GM19395 (cell line): ENCODE data around the gene SLC26A3.
"Not testable (repeated sequence)": the region's sequence is repeated elsewhere in the genome, so short reads cannot be mapped to it uniquely, and the experiment has no call there.

ENCODE experiments used
- ATAC-seq: cut with Tn5 transposase; IDR thresholded peaks from one replicate; pipeline ENCODE4 v1.9.1; 2021; ENCODE audit warnings: mild to moderate bottlenecking, moderate library complexity; ENCODE audit not compliant: unreplicated experiment

SLC26A3 gene

DNA sequence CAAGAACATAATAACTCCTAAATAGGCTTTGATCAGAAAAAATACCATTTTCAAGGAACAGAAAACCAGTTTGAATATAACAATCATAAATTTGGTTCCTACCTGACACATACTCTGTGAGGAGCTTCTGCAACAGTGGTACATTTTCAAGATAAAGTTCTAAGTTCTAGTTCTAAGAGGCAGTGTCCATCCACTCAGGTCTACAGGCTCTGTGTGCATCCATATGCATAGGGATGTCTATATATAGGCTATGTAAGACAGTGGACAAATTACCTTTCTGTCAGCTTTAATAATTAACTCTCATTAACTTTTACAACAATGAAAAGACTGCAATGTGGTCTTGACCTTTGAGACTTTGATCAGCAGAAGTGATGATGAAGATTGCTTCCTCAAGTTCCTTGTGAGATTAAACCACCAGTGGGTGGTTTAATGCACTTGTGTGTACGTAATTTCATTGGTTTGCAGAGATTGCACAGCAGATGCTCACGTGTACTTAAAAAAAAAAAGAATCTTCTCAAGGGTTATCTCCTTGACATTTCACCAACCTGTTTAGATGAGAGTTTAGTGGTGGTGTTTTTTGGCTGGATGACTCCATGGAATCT lies at the start of gene SLC26A3:
Gene SLC26A3 (minus strand): TSS at position 215 of the 602 bp plus-strand sequence. CDS start 8,714 bp downstream, outside the sequence.
- no peak for ATAC-seq

DNA sequence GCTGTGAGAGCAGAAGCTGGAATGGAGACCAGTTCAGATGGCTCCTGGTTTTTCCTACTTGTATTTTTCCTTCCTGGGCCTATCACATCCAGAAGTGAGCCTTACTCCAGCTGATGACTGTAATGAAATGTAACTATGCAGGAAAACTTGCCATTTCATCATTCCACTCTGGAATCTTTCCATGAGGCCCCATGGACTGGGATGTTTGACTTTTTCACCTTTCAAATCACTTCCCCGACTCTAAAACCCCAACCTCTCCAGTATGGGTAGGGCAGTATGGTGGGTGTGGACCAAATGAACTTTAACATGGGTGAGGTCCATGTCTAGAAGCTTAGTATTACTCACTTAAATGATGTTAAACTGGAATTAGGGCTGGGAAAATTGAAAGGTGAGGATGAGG lies 47.6 kb upstream of the SLC26A3 start:
- no peak for ATAC-seq

DNA sequence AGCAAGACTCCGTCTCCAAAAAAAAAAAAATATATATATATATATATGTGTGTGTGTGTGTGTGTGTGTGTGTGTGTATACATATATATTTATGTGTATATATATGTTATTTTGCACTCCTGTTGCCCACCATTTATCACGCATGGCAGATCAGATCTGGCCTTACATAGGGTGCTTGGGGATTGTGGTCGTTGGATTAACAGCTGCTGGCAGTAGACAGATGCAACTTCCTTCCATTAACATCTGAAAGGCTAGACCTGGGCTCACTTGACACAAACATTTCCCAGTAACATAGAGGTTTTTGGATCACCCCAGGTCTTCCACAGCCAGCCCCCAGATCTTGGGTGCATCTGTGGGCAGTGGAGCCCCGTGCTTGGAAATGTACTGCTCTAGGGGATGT lies 47.2 kb upstream of the SLC26A3 start:
- ATAC-seq: no peak

DNA sequence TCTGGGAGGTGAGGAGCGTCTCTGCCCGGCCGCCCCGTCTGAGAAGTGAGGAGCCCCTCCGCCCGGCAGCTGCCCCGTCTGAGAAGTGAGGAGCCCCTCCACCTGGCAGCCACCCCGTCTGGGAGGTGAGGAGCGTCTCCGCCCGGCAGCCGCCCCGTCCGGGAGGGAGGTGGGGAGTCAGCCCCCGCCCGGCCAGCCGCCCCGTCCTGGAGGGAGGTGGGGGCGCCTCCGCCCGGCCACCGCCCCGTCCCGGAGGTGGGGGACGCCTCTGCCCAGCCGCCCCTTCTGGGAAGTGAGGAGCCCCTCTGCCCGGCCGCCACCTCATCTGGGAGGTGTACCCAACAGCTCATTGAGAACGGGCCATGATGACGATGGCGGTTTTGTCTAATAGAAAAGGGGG lies 45.2 kb upstream of the SLC26A3 start:
- ATAC-seq: not testable (repeated sequence)

DNA sequence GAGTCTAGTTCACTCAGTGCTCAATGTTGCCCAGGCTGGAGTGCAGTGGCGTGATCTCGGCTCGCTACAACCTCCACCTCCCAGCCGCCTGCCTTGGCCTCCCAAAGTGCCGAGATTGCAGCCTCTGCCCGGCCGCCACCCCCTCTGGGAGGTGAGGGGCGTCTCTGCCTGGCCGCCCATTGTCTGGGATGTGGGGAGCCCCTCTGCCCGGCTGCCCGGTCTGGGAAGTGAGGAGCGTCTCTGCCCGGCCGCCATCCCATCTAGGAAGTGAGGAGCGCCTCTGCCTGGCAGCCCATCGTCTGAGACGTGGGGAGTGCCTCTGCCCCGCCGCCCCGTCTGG lies 44.8 kb upstream of the SLC26A3 start:
- not testable (repeated sequence) for ATAC-seq

DNA sequence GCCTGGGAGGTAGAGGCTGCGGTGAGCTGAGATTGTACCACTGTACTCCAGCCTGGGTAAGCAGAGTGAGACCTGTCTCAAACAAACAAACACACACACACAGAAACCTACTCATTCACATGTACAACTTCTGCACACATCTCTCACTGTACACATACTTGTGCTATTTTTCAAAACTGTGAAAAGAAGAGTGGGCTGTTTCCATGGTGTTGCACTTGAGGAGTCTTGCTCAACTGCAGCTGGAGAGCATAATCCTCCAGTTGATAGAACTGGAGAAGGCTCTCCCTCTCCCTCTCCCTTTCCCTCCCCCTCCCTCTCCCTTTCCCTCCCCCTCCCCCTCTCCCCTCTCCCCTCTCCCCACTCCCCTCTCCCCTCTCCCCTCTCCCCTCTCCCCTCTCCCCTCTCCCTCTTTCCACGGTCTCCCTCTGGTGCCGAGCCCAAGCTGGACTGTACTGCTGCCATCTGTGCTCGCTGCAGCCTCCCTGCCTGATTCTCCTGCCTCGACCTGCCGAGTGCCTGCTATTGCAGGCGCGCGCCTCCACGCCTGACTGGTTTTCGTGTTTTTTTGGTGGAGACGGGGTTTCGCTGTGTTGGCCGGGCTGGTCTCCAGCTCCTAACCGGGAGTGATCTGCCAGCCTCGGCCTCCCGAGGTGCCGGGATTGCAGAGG lies 44.3 kb upstream of the SLC26A3 start:
- ATAC-seq: no peak

DNA sequence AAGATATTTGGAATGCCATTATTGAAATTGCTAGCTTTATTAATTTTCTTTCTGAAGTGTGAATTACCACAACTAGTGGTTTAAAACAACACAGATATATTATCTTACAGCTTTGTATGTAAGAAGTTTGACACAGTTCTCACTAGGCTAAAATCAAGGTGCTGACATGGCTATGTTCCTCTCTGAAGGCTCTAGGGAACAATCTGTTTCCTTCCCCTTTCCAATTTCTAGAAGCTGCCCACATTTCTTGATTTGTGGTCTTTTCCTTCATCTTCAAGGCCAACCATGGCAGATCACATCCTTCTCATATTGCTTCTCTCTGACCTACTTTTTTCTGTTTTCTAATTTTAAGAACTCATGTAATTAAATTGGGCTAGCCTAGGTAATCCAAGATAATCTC lies 43.3 kb upstream of the SLC26A3 start:
- ATAC-seq: no peak

DNA sequence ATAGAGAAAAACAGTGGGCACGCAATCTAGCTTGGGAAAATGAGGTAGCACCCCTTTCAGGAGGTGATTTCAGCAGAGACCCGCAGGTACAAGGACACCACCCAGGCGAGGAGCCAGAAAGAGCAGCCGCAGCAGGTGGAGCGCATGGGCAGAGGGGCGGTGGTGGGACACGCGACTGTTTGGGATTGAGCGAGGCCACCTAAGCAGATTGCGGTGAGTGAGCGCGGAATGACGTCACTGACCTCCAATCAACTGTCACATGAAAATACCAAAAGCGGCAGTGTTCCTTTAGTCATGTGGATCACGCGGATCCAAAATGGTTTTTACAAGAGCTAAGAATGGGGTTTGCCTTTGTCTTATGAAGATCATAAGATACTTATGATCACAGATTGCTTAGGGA lies 40.2 kb upstream of the SLC26A3 start:
- no peak for ATAC-seq

DNA sequence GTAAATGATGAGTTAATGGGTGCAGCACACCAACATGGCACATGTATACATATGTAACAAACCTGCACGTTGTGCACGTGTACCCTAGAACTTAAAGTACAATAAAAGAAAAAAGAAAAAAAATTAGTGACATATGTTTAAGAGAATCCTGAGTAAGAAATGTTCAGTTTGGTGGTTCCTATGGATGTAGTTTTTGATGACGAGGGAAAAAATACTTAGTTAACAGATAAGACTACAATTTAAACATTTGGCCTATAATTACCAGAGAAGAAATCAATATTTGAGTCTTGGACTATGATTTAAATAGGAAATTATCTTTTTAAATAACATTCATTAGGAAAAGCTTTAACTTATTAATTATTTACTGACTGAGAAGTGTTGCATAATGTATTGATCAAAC lies 39.2 kb upstream of the SLC26A3 start:
- ATAC-seq: no peak

DNA sequence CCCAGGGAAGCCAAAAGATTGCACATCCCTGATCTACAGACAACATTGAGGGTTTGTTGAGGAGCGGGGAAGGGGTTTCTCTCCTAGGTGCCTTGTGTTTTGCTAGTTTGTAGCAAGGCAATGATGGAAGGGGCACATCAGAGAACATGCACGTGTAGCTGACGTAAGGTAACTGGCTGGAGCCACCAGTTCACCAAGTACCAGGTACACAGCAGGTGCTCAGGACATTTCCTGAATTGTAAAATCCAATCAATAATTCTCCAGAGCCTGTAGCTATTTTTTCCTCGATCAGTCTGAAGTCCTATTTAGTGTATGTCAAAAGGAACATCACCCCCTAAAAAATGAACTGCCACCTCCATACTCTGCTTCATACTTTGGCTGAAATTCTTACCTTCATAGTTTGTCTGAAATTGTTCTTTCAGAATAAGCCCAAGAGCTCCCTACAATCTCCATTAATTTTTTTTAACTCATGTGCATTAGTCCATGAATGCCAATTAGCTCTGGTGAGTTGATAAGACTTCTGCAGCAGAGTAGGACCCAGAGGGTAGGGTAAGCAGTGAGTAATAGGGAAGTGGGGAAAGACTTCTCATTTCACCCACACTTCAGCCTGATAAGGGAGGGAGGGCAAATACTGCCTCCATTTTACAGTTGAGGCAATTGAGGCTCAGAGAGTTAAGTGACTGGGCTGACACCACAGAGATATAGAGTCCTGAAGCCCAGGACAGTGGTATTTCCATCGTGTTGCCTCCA lies 36.0 kb upstream of the SLC26A3 start:
- no peak for ATAC-seq

DNA sequence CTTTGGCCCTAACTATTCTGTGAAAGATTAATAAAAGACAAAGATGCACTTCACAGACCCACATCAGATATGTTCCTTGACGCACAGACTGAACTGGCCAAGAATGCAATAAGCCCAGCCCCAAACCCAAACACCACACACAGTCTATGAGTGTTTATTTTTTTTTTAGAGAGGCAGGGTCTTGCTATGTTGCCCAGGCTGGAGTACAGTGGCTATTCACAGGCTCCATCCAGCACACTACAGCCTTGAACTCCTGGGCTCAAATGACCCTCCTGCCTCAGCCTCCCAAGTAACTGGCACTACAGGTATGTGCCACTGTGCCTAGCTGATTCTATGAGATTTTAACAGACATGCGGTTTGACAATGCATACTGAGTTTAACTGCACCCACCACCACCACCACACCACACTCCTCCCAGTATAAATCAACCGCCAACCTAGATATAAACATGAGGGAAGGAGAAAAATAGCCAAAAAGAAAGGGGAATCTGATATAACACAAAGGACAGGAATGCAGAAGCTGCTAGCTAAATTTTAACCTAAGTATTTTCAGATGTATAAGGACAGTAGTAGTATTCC lies 35.1 kb upstream of the SLC26A3 start:
- ATAC-seq: no peak

DNA sequence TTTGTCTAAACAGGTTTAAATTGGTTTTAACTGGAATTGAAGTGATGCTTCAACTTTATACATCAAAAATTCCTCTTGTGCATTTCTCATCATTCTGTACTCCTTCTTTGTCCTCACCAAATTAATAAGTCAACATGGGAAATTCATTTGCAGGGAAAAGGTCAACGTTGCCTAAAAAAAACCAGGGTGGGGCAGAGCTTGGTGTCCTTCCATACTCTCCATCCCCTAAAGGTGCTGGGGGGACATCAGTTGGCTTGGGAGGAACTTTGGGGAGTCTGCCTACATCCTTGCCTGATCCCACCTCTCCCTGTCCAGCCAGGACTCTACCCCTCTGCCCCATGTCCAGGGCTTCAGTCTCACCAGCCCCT lies 34.1 kb upstream of the SLC26A3 start:
- no peak for ATAC-seq

DNA sequence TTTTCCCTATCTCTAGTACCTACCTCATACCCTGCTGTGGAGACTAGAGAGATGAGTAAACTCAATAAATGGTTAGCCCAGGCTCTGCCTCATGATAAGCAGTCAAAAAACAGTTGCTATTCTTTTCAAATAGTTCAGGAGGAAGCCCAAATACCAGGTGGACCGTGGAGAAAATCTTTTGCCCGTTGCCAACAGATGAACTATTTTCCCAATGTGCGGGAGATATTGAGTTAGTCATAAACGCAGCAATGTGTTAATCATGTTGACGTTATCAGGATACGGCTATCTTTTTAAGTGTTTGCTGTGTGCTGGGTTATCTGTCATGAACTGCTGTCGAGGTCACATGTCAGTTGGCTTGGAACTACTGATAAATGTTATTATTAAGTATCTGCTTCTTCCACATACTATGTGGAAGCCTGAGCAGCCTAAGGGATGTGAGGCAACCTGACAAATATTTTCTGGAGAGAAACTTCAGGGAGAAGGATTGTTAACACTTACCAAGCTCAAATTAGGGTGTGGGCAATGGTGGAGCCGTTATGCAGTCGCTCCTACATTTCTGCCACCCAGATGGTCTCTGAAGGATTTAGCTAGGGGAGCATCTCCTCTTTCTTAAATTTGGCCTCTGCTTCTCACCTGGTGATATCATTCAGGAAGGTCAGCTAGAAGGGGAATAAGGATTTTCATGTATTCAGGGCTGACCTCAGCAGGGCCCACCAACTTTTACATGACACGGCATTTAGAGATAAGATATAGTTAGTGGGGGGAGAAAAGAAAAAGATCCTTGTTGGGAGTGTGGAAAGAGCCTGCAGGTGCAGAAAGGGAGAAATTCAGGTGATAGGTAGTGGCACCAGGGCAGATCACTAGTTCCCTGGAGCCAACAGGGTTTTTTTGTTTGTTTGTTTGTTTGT lies 33.5 kb upstream of the SLC26A3 start:
- no peak for ATAC-seq

DNA sequence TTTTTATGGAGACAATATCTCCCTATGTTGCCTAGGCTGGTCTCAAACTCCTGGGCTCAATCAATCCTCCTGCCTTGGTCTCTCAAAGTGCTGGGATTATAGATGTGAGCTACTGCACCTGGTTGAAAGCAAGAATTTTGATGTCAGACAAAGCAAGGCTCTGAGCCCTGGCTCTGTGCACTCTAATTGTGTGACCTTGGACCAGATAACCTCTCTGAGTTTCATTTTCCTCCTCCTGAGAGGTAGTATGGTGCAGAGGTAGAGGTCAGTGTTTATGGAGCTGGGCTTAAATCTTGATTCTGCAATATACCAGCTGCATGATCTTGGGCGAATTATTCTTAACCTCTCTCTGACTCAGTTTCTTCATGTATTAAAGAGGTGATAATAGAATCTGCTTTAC lies 31.4 kb upstream of the SLC26A3 start:
- no peak for ATAC-seq

DNA sequence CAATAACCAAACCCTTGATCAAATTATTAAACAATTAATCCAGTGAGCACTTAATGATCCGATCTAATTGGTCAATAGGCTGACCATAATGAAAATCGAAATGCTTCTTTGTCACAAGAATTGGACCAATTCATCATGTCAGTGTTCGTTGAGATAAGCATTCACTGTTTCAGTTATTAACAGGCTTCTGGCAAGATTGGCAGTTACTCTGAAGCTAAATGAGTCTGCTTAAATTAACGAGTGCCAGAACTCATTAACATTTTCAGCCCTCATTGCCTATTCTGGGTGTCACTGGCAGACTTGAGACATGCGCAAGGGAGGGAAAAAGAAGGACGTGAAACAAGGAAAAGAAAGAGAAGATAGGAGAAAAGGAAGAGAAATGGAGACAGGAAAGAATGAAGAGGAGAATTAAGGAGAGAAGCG lies 30.7 kb upstream of the SLC26A3 start:
- no peak for ATAC-seq

DNA sequence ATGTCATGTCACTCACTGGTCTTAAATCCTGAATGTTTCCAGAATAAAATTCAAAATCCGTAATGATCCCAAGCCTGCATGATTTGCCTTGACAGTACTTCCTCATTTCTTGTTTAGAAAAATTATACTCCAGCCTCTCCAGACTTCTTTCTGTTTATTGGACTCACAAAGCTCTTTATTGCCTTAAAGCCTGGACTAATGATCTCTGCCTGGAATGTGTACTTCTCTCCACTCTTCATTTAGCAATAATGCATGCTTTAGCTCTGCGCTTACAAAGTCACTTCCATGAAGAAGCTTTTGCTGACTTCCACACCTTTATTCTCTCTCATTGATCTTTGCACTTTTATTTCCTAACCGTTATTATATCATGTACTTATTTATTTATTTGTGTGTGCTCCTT lies 27.4 kb upstream of the SLC26A3 start:
- ATAC-seq: no peak

DNA sequence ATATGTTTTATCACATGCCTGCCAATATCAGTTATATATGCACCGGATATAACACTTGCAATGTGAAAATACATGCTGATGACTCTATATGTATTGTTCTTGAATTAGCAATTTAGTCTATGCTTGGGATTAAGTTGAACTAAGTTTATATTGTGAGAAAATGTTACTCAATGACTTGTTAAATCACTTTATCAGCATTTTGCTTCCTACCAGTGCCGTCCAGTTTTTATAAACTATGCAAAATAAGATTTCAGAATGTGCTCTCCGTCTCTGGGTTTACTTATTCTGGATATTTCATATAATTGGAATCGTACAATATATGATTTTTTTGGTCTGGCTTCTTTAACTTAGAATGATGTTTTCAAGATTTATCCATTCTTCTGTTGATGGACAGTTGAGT lies 25.5 kb upstream of the SLC26A3 start:
- no peak for ATAC-seq

DNA sequence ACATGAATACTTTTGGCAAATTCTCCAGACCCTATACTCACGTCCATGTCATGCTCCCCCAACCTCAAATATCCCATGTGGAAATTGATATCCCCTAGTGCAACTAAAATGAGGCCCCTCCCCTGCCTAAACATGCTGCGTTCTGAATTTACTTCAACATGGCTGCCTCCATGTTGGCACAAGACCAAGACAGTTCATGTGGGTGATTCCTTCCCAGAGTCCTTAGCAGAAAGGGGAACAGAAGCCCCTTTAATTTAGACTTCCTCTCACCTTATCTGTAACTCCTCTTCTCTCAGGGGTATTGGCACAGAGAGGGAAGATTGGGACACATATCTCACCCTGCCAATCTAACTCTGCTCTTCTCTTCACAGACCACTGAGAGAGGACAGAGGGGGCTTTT lies 24.5 kb upstream of the SLC26A3 start:
- ATAC-seq: no peak

DNA sequence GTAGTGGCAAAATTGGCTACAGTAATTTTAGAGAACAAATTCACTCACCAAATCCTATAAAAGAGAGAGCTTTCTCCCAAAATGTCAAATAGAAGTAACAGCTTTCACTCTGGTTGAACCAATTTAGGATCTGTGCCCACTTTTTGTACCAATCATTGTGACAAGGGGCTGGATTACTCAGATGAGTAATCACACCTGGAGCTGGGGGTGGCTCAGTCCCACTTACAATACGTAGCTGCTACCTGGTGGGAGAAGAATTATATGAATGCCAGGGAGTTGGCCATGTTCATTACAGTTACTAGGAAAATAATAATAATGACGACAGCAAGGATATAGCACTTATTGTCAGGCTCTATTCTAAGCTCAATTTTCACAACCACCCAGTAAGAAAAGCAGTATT lies 23.4 kb upstream of the SLC26A3 start:
- ATAC-seq: no peak

DNA sequence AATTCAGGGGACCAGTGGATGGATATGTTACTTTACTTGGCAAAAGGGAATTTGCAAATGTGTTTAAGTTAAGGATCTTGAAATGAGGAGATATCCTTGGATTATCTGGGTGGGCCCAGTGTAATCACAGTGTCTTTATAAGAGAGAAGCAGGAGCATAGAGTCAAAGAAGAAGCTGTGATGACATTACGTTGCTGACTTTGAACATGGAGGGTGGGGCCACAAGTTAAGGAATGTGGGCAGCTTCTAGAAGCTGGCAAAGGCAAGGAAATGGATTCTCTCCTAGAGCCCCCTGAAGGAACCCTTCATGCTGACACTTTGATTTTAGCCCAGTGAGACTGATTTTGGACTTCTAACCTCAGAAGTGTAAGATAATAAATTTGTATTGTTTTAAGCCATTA lies 21.8 kb upstream of the SLC26A3 start:
- ATAC-seq: no peak

DNA sequence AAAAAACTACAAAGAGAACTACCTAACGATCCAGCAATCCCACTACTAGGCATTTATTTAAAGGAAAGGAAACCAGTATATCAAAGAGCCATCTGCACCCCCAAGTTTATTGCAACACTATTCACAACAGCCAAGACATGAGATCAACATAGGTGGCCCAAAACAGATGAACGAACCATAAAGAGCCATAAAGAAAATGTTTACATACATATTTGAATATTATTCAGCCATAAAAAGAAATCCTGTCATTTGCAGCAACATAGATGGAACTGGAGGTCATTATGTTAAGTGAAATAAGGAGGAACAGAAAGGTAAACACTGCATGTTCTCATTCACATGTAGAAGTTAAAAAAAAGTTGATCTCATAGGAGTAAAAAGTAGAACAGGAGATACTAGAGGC lies 15.6 kb upstream of the SLC26A3 start:
- ATAC-seq: no peak
